Measurements from ENCODE around the gene TRIM61. TPM values are rescaled to one million over a fixed set of nuclear protein-coding genes. Genes with fewer than 3 reads are reported as not detected.
"Not testable (repeated sequence)": the region's sequence is repeated elsewhere in the genome, so short reads cannot be mapped to it uniquely, and the experiment has no call there.

Gene TRIM61
- 2.7 and 3.2 TPM in 2 replicates for total RNA-seq

- Mint-ChIP-seq H3K27me3 (ENCODE audit: low read depth) (no peaks in the 10 kb centered on the region), H3K4me3 (ENCODE audit: low read depth) (peak within 1 kb of the TSS; percentile 79), H3K9me3 (no peaks in the 10 kb centered on the region), H3K27ac (peak within 1 kb of the TSS; percentile 34), H3K4me1 (ENCODE audit: low read depth) (peaks cover 16% of the 10 kb centered on the region), H3K36me3 (ENCODE audit: low read depth) (peaks cover 17% of the 10 kb centered on the region)
- peak; percentile 72 for DNase-seq (ENCODE audit: low spot score)
- intact Hi-C loops (cut with micrococcal nuclease), result no loop called here
Observed at GRCh38 chr4:164977243-164978164, at the start of gene TRIM61. Gene TRIM61, minus strand, starts transcription at chr4:164977657. Its CDS starts 7,655 bp downstream, at chr4:164970002.

GRCh38 chr4:165025782-165026181, 48.3 kb upstream of the TRIM61 start:
- H3K4me1 Mint-ChIP-seq (ENCODE audit: low read depth); H3K36me3 Mint-ChIP-seq (ENCODE audit: low read depth); H3K4me3 Mint-ChIP-seq (ENCODE audit: low read depth); H3K27me3 Mint-ChIP-seq (ENCODE audit: low read depth); H3K9me3 Mint-ChIP-seq; DNase-seq (ENCODE audit: low spot score); intact Hi-C loops (cut with micrococcal nuclease); H3K27ac Mint-ChIP-seq: not testable (repeated sequence)

GRCh38 chr4:165019995-165020394, 42.5 kb upstream of the TRIM61 start:
- H3K9me3 Mint-ChIP-seq; DNase-seq (ENCODE audit: low spot score); H3K27ac Mint-ChIP-seq; H3K4me1 Mint-ChIP-seq (ENCODE audit: low read depth); intact Hi-C loops (cut with micrococcal nuclease); H3K36me3 Mint-ChIP-seq (ENCODE audit: low read depth); H3K4me3 Mint-ChIP-seq (ENCODE audit: low read depth); H3K27me3 Mint-ChIP-seq (ENCODE audit: low read depth): not testable (repeated sequence)

GRCh38 chr4:165016971-165017370, 39.5 kb upstream of the TRIM61 start:
- intact Hi-C loops (cut with micrococcal nuclease), result no loop called here
- Mint-ChIP-seq H3K27ac (no peak overlapping the region), H3K36me3 (ENCODE audit: low read depth) (no peaks in the 10 kb centered on the region), H3K9me3 (no peaks in the 10 kb centered on the region), H3K27me3 (ENCODE audit: low read depth) (peaks cover 15% of the 10 kb centered on the region), H3K4me3 (ENCODE audit: low read depth) (no peak overlapping the region), H3K4me1 (ENCODE audit: low read depth) (no peaks in the 10 kb centered on the region)
- no peak for DNase-seq (ENCODE audit: low spot score)

- H3K36me3 Mint-ChIP-seq (ENCODE audit: low read depth), result no peaks in the 10 kb centered on the region
- DNase-seq (ENCODE audit: low spot score), result no peak
- H3K4me3 Mint-ChIP-seq (ENCODE audit: low read depth), result no peak overlapping the region
- H3K4me1 Mint-ChIP-seq (ENCODE audit: low read depth), result peaks cover 13% of the 10 kb centered on the region
- peaks cover 31% of the 10 kb centered on the region for H3K27me3 Mint-ChIP-seq (ENCODE audit: low read depth)
- H3K27ac Mint-ChIP-seq, result no peak overlapping the region
- H3K9me3 Mint-ChIP-seq, result no peaks in the 10 kb centered on the region
- intact Hi-C loops (cut with micrococcal nuclease), result no loop called here
Observed at GRCh38 chr4:165013691-165014090, 36.2 kb upstream of the TRIM61 start.

- H3K27ac Mint-ChIP-seq, result no peak overlapping the region
- no peak overlapping the region for H3K4me3 Mint-ChIP-seq (ENCODE audit: low read depth)
- H3K4me1 Mint-ChIP-seq (ENCODE audit: low read depth), result peaks cover 13% of the 10 kb centered on the region
- no peak for DNase-seq (ENCODE audit: low spot score)
- H3K27me3 Mint-ChIP-seq (ENCODE audit: low read depth), result peaks cover 30% of the 10 kb centered on the region
- intact Hi-C loops (cut with micrococcal nuclease), result no loop called here
- H3K9me3 Mint-ChIP-seq, result no peaks in the 10 kb centered on the region
- H3K36me3 Mint-ChIP-seq (ENCODE audit: low read depth), result no peaks in the 10 kb centered on the region
Observed at GRCh38 chr4:165011403-165011802, 33.9 kb upstream of the TRIM61 start.

- Mint-ChIP-seq H3K9me3 (no peaks in the 10 kb centered on the region), H3K36me3 (ENCODE audit: low read depth) (no peaks in the 10 kb centered on the region), H3K27ac (no peak overlapping the region), H3K4me3 (ENCODE audit: low read depth) (no peak overlapping the region), H3K27me3 (ENCODE audit: low read depth) (peaks cover 33% of the 10 kb centered on the region), H3K4me1 (ENCODE audit: low read depth) (peaks cover 13% of the 10 kb centered on the region)
- DNase-seq (ENCODE audit: low spot score), result no peak
- intact Hi-C loops (cut with micrococcal nuclease), result no loop called here
Observed at GRCh38 chr4:165010991-165011390, 33.5 kb upstream of the TRIM61 start.

GRCh38 chr4:165010487-165010886, 33.0 kb upstream of the TRIM61 start:
- Mint-ChIP-seq H3K9me3 (no peaks in the 10 kb centered on the region), H3K36me3 (ENCODE audit: low read depth) (no peaks in the 10 kb centered on the region), H3K4me1 (ENCODE audit: low read depth) (peaks cover 13% of the 10 kb centered on the region), H3K4me3 (ENCODE audit: low read depth) (no peak overlapping the region), H3K27ac (no peak overlapping the region), H3K27me3 (ENCODE audit: low read depth) (peaks cover 34% of the 10 kb centered on the region)
- DNase-seq (ENCODE audit: low spot score), result no peak
- intact Hi-C loops (cut with micrococcal nuclease), result no loop called here

GRCh38 chr4:165009493-165010227, 32.2 kb upstream of the TRIM61 start:
- Mint-ChIP-seq H3K27ac (no peak overlapping the region), H3K4me3 (ENCODE audit: low read depth) (no peak overlapping the region), H3K4me1 (ENCODE audit: low read depth) (peaks cover 13% of the 10 kb centered on the region), H3K9me3 (no peaks in the 10 kb centered on the region), H3K36me3 (ENCODE audit: low read depth) (no peaks in the 10 kb centered on the region), H3K27me3 (ENCODE audit: low read depth) (peaks cover 38% of the 10 kb centered on the region)
- intact Hi-C loops (cut with micrococcal nuclease), result no loop called here
- DNase-seq (ENCODE audit: low spot score), result peak; percentile 21

GRCh38 chr4:165006886-165007285, 29.4 kb upstream of the TRIM61 start:
- DNase-seq (ENCODE audit: low spot score), result no peak
- Mint-ChIP-seq H3K9me3 (no peaks in the 10 kb centered on the region), H3K27me3 (ENCODE audit: low read depth) (peaks cover 29% of the 10 kb centered on the region), H3K4me1 (ENCODE audit: low read depth) (peaks cover 13% of the 10 kb centered on the region), H3K36me3 (ENCODE audit: low read depth) (no peaks in the 10 kb centered on the region), H3K27ac (no peak overlapping the region), H3K4me3 (ENCODE audit: low read depth) (no peak overlapping the region)
- intact Hi-C loops (cut with micrococcal nuclease), result no loop called here

- H3K4me3 Mint-ChIP-seq (ENCODE audit: low read depth), result no peak overlapping the region
- intact Hi-C loops (cut with micrococcal nuclease), result no loop called here
- H3K9me3 Mint-ChIP-seq, result no peaks in the 10 kb centered on the region
- H3K4me1 Mint-ChIP-seq (ENCODE audit: low read depth), result peaks cover 13% of the 10 kb centered on the region
- H3K27me3 Mint-ChIP-seq (ENCODE audit: low read depth), result peaks cover 26% of the 10 kb centered on the region
- H3K27ac Mint-ChIP-seq, result no peak overlapping the region
- no peak for DNase-seq (ENCODE audit: low spot score)
- no peaks in the 10 kb centered on the region for H3K36me3 Mint-ChIP-seq (ENCODE audit: low read depth)
Observed at GRCh38 chr4:165006456-165006855, 29.0 kb upstream of the TRIM61 start.

- intact Hi-C loops (cut with micrococcal nuclease), result no loop called here
- Mint-ChIP-seq H3K9me3 (no peaks in the 10 kb centered on the region), H3K27ac (no peak overlapping the region)
Observed at GRCh38 chr4:165005352-165005925, 28.0 kb upstream of the TRIM61 start.

GRCh38 chr4:165001957-165002356, 24.5 kb upstream of the TRIM61 start:
- H3K4me1 Mint-ChIP-seq (ENCODE audit: low read depth); DNase-seq (ENCODE audit: low spot score); H3K9me3 Mint-ChIP-seq; H3K4me3 Mint-ChIP-seq (ENCODE audit: low read depth); H3K27ac Mint-ChIP-seq; intact Hi-C loops (cut with micrococcal nuclease); H3K36me3 Mint-ChIP-seq (ENCODE audit: low read depth): not testable (repeated sequence)
- H3K27me3 Mint-ChIP-seq (ENCODE audit: low read depth), result peaks cover 21% of the 10 kb centered on the region

More at GRCh38 chr4:165005352-165005925, 28.0 kb upstream of the TRIM61 start:
- Mint-ChIP-seq H3K27me3 (ENCODE audit: low read depth) (peaks cover 18% of the 10 kb centered on the region), H3K4me1 (ENCODE audit: low read depth) (peaks cover 13% of the 10 kb centered on the region), H3K4me3 (ENCODE audit: low read depth) (no peak overlapping the region), H3K36me3 (ENCODE audit: low read depth) (no peaks in the 10 kb centered on the region)
- no peak for DNase-seq (ENCODE audit: low spot score)

Measured in activated T-helper 2 cell treated with anti-CD3 and anti-CD28 coated beads, Interferon-gamma antibody, Interleukin-2, Interleukin-4, amounts not matched to agents 10 μg/mL and 5 μg/mL and 100 μg/mL, durations not matched to agents 14 hours and 24 hours and 36 hours (primary cell).